DOHH2 (cell line): Measurements from ENCODE around the gene GRIN1.
"Not testable (repeated sequence)": the region's sequence is repeated elsewhere in the genome, so short reads cannot be mapped to it uniquely, and the experiment has no call there.

ENCODE experiments used
- CTCF ChIP-seq: fragments of 200-600 bp; sonication (generic); IDR thresholded peaks from one replicate; pipeline ENCODE4 v1.5.1; 2014; ENCODE audit warnings: antibody characterized with exemption, mild to moderate bottlenecking, low read depth, low read length; ENCODE audit not compliant: poor library complexity, severe bottlenecking
- EZH2phosphoT487 ChIP-seq: fragments of 200-600 bp; sonication (generic); IDR thresholded peaks from 2 replicates; pipeline ENCODE4 v1.6.1; 2017; ENCODE audit warnings: borderline replicate concordance, mild to moderate bottlenecking, antibody characterized with exemption, low read length, moderate library complexity, mixed read lengths

- TF ChIP-seq CTCF, EZH2phosphoT487: not testable (repeated sequence)
Measured at GRCh38 chr9:137123952-137124462, 14.9 kb upstream of the GRIN1 start.
